ENCODE results near the gene MT1F. TPM values are rescaled to one million over a fixed set of nuclear protein-coding genes. Genes with fewer than 3 reads are reported as not detected.
"Not testable (repeated sequence)": the region's sequence is repeated elsewhere in the genome, so short reads cannot be mapped to it uniquely, and the experiment has no call there.

MT1F gene
- total RNA-seq, 1 donor from 2014 or later, result 12.7 TPM

DNA sequence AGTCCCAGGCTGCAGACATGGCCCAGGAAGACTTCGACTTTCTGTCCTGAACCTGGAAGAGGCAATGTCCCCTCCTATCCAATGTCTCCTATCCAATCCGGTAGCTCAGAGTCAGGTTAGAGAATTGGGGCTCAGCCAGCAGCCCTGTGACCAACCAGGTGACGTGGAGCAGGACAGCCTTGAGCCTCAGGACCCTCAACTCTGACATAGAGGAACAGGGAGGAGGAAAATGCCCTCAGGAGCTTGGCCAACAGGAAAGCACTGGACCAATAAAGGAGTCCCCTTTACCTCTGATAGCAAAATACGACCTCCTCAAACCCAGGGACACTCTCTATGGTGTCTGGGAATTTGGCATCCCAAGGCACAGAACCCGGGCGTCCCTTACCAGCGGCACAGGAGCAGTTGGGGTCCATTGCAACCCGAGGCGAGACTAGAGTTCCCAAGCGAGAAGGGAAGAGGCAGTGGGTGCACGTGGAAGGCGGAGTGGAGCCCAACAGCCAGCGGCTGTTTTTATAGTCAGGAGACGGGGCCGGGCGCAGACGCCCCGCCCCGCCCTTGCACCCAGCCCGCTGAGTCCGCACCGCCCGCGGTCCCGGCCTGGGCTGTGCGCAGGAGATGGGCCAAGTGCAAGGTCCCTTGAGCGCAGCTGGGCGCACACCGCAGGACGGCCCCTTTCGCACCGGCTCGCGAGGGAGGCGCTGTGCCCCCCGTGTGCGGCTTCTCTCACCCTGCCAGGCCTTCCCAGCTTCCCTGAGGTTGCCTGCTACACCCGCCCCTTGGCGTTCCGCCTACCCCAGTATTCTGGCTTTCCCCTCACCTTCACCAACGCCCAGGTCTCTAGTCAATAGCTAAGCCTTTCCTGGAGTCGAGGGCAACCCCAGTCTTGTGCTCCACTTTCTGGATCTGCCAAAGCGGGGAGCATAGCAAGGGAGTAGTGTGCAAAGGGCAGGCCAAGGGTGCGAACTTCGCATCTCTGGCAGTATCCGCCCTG lies 10.1 kb downstream of the MT1F start, which contains the start of gene MT1G:
TSS of gene MT1G (minus strand) at position 485 of the 991 bp plus-strand sequence. CDS start at position 413, 72 bp downstream.
- Mint-ChIP-seq H3K36me3 (ENCODE audit: unreplicated experiment) (no peaks in the 10 kb centered on the region), H3K9me3 (ENCODE audit: unreplicated experiment) (no peaks in the 10 kb centered on the region), H3K4me1 (ENCODE audit: unreplicated experiment) (peaks cover 2% of the 10 kb centered on the region), H3K4me3 (ENCODE audit: unreplicated experiment) (no peak within 1 kb of the TSS), H3K27me3 (ENCODE audit: unreplicated experiment) (peaks cover 57% of the 10 kb centered on the region), H3K27ac (ENCODE audit: unreplicated experiment) (no peak within 1 kb of the TSS)
- TF ChIP-seq, protein P1, sequence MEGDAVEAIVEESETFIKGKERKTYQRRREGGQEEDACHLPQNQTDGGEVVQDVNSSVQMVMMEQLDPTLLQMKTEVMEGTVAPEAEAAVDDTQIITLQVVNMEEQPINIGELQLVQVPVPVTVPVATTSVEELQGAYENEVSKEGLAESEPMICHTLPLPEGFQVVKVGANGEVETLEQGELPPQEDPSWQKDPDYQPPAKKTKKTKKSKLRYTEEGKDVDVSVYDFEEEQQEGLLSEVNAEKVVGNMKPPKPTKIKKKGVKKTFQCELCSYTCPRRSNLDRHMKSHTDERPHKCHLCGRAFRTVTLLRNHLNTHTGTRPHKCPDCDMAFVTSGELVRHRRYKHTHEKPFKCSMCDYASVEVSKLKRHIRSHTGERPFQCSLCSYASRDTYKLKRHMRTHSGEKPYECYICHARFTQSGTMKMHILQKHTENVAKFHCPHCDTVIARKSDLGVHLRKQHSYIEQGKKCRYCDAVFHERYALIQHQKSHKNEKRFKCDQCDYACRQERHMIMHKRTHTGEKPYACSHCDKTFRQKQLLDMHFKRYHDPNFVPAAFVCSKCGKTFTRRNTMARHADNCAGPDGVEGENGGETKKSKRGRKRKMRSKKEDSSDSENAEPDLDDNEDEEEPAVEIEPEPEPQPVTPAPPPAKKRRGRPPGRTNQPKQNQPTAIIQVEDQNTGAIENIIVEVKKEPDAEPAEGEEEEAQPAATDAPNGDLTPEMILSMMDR (IDR thresholded peaks at IDR 0.05), result no peak
- no peak for DNase-seq (ENCODE audit: extremely low spot score, unreplicated experiment)

DNA sequence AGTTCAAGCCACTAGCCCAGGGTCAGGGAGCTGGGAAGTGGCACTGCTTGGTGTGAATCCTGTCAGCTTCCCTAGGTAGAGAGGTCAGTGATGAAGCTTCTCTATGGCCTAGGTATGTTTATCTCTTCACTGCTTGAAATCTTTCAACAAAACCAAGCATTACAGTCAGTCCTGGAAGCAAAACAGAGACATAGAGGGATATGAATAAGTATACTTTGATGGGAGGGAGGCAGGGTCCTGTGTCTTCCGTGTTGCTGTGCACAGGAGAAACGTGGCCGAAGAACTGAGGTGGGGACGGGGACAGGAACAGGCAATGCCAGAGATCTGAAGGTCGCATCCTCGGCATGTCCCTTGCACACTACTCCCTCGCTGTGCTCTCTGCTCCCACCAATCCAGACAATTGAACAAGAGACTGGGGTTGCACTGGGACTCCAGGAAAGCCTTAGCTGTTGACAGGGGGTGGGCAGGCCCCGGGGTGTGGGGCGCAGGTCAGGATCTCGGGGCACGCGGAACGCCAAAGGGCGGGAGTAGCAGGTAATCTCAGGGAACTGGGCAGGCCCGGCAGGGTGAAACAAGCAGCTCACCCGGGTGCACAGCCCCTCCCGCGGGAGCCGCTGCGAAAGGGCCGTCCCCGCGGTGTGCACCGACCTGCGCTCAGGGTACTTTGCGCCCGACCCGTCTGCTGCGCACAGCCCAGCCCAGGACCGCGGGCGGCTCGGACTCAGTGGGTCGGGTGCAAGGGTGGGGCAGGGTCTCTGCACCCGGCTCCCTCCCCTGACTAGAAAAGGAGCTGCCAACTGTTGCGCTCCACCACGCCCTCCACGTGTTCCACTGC lies 11.5 kb downstream of the MT1F start, which contains the start of gene MT1H:
TSS of gene MT1H (plus strand) at position 810 of the 835 bp plus-strand sequence. CDS start 71 bp downstream, outside the sequence.
- peaks cover 48% of the 10 kb centered on the region for H3K27me3 Mint-ChIP-seq (ENCODE audit: unreplicated experiment)
- no peak for DNase-seq (ENCODE audit: extremely low spot score, unreplicated experiment)
- TF ChIP-seq, protein P1 (IDR thresholded peaks at IDR 0.05), result no peak
- no peak within 1 kb of the TSS for H3K4me3 Mint-ChIP-seq (ENCODE audit: unreplicated experiment)
- H3K9me3 Mint-ChIP-seq (ENCODE audit: unreplicated experiment), result no peaks in the 10 kb centered on the region
- no peak within 1 kb of the TSS for H3K27ac Mint-ChIP-seq (ENCODE audit: unreplicated experiment)
- no peaks in the 10 kb centered on the region for H3K4me1 Mint-ChIP-seq (ENCODE audit: unreplicated experiment)
- no peaks in the 10 kb centered on the region for H3K36me3 Mint-ChIP-seq (ENCODE audit: unreplicated experiment)

DNA sequence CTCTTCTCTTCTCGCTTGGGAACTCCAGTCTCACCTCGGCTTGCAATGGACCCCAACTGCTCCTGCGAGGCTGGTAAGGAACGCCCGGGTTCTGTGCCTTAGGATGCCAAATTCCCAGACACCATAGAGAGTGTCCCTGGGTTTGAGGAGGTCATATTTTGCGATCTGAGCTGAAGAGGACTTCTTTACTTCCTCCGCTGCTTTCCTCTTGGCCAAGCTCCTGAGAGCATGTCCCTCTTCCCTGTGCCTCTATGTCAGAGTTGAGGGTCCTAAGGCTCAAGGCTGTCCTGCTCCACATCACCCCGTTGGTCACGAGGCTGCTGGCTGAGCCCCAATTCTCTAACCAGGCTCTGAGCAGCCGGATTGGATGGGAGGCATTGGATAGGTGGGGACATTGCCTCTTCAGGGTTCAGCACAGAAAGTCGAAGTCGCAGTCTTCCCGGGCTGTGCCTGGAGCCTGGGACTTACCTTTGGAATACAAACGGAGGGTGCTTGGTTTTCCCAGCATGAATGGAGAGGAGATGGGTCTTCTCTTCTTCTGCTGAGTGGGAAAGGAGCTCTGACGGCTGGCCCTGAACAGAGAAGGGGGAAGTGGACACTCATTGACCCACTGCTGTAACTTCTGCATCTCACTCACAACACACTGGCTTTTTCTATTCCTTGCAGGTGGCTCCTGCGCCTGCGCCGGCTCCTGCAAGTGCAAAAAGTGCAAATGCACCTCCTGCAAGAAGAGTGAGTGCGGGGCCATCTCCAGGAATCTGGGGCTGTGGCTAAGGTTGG lies 12.3 kb downstream of the MT1F start:
- Mint-ChIP-seq H3K4me3 (ENCODE audit: unreplicated experiment) (no peak overlapping the region), H3K27ac (ENCODE audit: unreplicated experiment) (no peak overlapping the region), H3K27me3 (ENCODE audit: unreplicated experiment) (peaks cover 45% of the 10 kb centered on the region), H3K9me3 (ENCODE audit: unreplicated experiment) (no peaks in the 10 kb centered on the region), H3K4me1 (ENCODE audit: unreplicated experiment) (no peaks in the 10 kb centered on the region), H3K36me3 (ENCODE audit: unreplicated experiment) (no peaks in the 10 kb centered on the region)
- TF ChIP-seq, protein P1 (IDR thresholded peaks at IDR 0.05), result no peak
- no peak for DNase-seq (ENCODE audit: extremely low spot score, unreplicated experiment)

DNA sequence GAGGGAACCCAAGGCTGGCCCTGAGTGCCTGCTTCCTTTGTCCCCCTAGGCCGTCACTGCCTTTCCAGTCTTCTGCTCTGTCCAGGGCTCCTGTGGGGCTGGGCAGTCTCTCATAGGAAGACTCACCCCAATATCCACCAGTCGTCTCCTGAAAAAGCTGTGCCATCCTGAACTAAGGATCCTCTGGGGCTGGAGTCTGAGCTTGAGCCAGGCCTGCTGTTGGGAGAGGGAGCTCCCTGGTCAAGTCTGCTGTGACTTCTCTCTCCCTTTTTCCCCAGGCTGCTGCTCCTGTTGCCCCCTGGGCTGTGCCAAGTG lies 12.8 kb downstream of the MT1F start:
- Mint-ChIP-seq H3K9me3 (ENCODE audit: unreplicated experiment) (no peaks in the 10 kb centered on the region), H3K27me3 (ENCODE audit: unreplicated experiment) (peaks cover 45% of the 10 kb centered on the region), H3K36me3 (ENCODE audit: unreplicated experiment) (no peaks in the 10 kb centered on the region), H3K4me1 (ENCODE audit: unreplicated experiment) (peaks cover 4% of the 10 kb centered on the region), H3K27ac (ENCODE audit: unreplicated experiment) (no peak overlapping the region), H3K4me3 (ENCODE audit: unreplicated experiment) (no peak overlapping the region)
- DNase-seq (ENCODE audit: extremely low spot score, unreplicated experiment), result no peak
- TF ChIP-seq, protein P1 (IDR thresholded peaks at IDR 0.05), result no peak

DNA sequence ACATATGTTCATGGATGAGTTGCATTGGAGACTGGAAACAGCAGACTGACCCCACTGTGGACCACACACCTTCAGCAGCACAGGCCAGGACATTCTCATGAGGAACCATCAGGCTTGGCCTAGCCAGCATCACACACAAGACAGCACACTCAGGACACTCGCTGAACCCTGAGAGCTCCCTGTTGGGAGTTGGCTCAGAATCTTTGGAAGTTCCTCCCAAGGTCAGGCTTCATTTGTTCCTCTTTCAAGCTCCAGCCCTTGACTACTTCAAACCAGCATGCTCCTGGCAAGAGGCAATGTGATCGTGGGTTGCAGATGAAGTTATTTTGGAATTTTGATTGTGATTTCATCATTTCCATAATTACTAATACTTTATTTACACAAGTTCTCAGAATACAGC lies 13.9 kb downstream of the MT1F start:
- H3K36me3 Mint-ChIP-seq (ENCODE audit: unreplicated experiment); H3K4me1 Mint-ChIP-seq (ENCODE audit: unreplicated experiment); H3K27ac Mint-ChIP-seq (ENCODE audit: unreplicated experiment); H3K9me3 Mint-ChIP-seq (ENCODE audit: unreplicated experiment); DNase-seq (ENCODE audit: extremely low spot score, unreplicated experiment); H3K4me3 Mint-ChIP-seq (ENCODE audit: unreplicated experiment): not testable (repeated sequence)
- peaks cover 36% of the 10 kb centered on the region for H3K27me3 Mint-ChIP-seq (ENCODE audit: unreplicated experiment)

DNA sequence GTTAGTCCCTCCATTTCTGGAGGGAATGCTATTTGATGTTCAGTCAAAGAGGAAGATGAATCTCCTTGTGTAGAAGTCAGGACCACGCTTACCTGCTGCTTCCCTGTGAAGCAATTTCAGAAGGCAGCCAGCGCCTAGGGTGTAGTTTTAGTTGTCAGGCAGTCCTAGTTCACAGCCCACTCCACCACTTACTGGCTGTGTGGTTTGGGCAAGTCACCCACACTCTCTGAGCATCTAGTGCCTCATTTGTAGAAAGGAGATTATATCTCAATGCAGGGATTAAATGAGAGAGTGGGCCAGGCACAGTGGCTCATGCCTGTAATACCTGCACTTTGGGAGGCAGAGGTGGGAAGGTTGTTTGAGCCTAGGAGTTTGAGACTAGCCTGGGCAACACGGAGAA lies 14.4 kb downstream of the MT1F start:
- H3K9me3 Mint-ChIP-seq (ENCODE audit: unreplicated experiment); H3K4me3 Mint-ChIP-seq (ENCODE audit: unreplicated experiment); DNase-seq (ENCODE audit: extremely low spot score, unreplicated experiment); H3K4me1 Mint-ChIP-seq (ENCODE audit: unreplicated experiment); H3K36me3 Mint-ChIP-seq (ENCODE audit: unreplicated experiment); H3K27ac Mint-ChIP-seq (ENCODE audit: unreplicated experiment): not testable (repeated sequence)
- H3K27me3 Mint-ChIP-seq (ENCODE audit: unreplicated experiment), result peaks cover 33% of the 10 kb centered on the region
